ENCODE data around the gene CRYAB. TPM values are rescaled to one million over a fixed set of nuclear protein-coding genes. Genes with fewer than 3 reads are reported as not detected.

The CRYAB gene
- total and polyA plus RNA-seq, 2 of the 4 experiments (the other 2 are of a cell fraction): 6.5 to 19.5 TPM

- ChIA-PET CTCF (interaction anchor here (1.3 to 3.3 kb wide), 4 partner anchors 12 to 80 kb away, joined by 4 to 13 read pairs (median 5); no protein-coding TSS in a partner anchor), POLR2A (ENCODE audit: unreplicated experiment) (no interaction called here)
- Histone ChIP-seq H3K4me2 (ENCODE audit: low read depth, low read length) (no peak overlapping the region), H2AK9ac (replicated peaks; ENCODE audit: low read depth, low read length, poor library complexity) (no peak overlapping the region), H3K23ac (ENCODE audit: low read depth, low read length) (no peak overlapping the region), H2AK5ac (ENCODE audit: low read depth, low read length) (no peak overlapping the region), H3K56ac (ENCODE audit: extremely low read depth, insufficient read depth, low read length) (no peak overlapping the region), H3K27ac (ENCODE audit: insufficient read depth, low read length) (no peak overlapping the region), H3K4me3 (ENCODE audit: insufficient read depth, low read depth, low read length) (no peak overlapping the region), H2AFZ (replicated peaks; ENCODE audit: low read length, poor library complexity) (no peak overlapping the region), H3K27me3 (ENCODE audit: control insufficient read depth, insufficient read depth, low read length) (no peaks in the 10 kb centered on the region), H4K5ac (ENCODE audit: low read depth, low read length) (no peak overlapping the region), H3K14ac (replicated peaks; ENCODE audit: low read depth, low read length) (no peak overlapping the region), H3K4me1 (ENCODE audit: control insufficient read depth, insufficient read depth, low read length) (peaks cover 16% of the 10 kb centered on the region), H3K9ac (ENCODE audit: low read depth, low read length) (no peak overlapping the region), H2BK15ac (ENCODE audit: low read depth, low read length) (no peak overlapping the region), H2BK120ac (ENCODE audit: low read depth, low read length) (no peak overlapping the region; the same call in 1 of the 2 replicates), H3K9me3 (ENCODE audit: control insufficient read depth, insufficient read depth, low read length) (no peaks in the 10 kb centered on the region), H4K91ac (ENCODE audit: insufficient read depth, low read depth, low read length) (no peak overlapping the region), H3K9me1 (ENCODE audit: insufficient read depth, low read length) (peaks cover 8% of the 10 kb centered on the region), H2BK20ac (ENCODE audit: low read depth, low read length) (no peak overlapping the region), H3K18ac (ENCODE audit: low read depth, low read length) (no peak overlapping the region), H2BK5ac (ENCODE audit: low read depth, low read length, poor library complexity, severe bottlenecking) (no peak overlapping the region), H3K4ac (ENCODE audit: low read depth, low read length) (no peak overlapping the region), H4K8ac (ENCODE audit: low read depth in 2 of 2, low read length in 2 of 2) (no peak overlapping the region), H3K36me3 (ENCODE audit: control insufficient read depth, insufficient read depth, low read length) (no peaks in the 10 kb centered on the region), H4K20me1 (ENCODE audit: insufficient read depth, low read length) (no peaks in the 10 kb centered on the region), H3K79me1 (ENCODE audit: low read depth in 1 of 2, low read length in 2 of 2) (peaks cover 4 to 10% of the 10 kb centered on the region in 2 experiments; a peak in 3 of 4 replicates)
- WGBS, 2 experiments (ENCODE audit: extremely low coverage in 2 of 2, insufficient read length in 1 of 2): no CpG with 5 or more reads among the region's 2 CpGs
- intact Hi-C loops (cut with micrococcal nuclease) (loop anchor here (1.0 to 5.0 kb wide), 3 partner anchors 53 to 345 kb away; partner anchors contain the start of genes CFAP68 and FDXACB1), dilution Hi-C loops (cut with HindIII; ENCODE audit: low sequenced_read_pairs, unreplicated experiment) (no loop called here), in situ Hi-C loops (cut with MboI; ENCODE audit: low sequenced_read_pairs) (no loop called here)
- no TSS peak for BruUV-seq (replicated peaks)
- peak; percentile 28 for DNase-seq
- peak; percentile 21; the same call in 1 of the 2 replicates for TF ChIP-seq CEBPB (IDR thresholded peaks at IDR 0.05; ENCODE audit: low read depth, low read length)
- no peak for TF ChIP-seq SMC3 (IDR thresholded peaks at IDR 0.05; ENCODE audit: low read depth, low read length)
- ATAC-seq (ENCODE audit: low read depth): no peak
Observed at GRCh38 chr11:111932611-111932950, 21.0 kb upstream of the CRYAB start.
